ENCODE results near the gene SLC2A5. TPM values are rescaled to one million over a fixed set of nuclear protein-coding genes. Genes with fewer than 3 reads are reported as not detected.
"Not testable (repeated sequence)": the region's sequence is repeated elsewhere in the genome, so short reads cannot be mapped to it uniquely, and the experiment has no call there.

Gene SLC2A5
- polyA plus RNA-seq, 1 donor: 19.5 TPM

DNA sequence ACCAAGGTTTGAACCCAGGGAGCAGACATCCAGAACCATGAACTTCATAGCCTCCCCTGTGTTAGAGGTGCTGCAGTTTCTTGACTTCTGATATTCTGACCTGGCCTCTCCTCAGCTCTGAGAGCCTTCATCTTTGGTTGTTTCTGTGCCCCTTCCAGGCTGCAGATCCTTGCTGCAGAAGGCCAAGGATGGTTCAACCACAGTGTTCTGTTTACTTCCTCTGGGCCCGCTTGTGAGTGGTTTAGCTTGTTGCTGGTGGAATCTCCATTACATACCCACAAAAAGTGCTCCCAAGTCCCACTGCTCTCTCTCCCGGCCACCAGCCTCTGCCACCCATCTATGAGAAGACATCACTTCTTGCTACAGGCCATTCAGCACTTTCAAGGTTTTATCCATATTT lies 34.2 kb downstream of the SLC2A5 start:
- DNase-seq: no peak

- no peak for DNase-seq
Measured at GRCh38 chr1:9033363-9033762, 36.1 kb downstream of the SLC2A5 start.

GRCh38 chr1:9031484-9032259 lies 37.8 kb downstream of the SLC2A5 start:
- DNase-seq: no peak

- not testable (repeated sequence) for DNase-seq
Measured at GRCh38 chr1:9031077-9031476, 38.4 kb downstream of the SLC2A5 start.

- no peak for DNase-seq
Measured at GRCh38 chr1:9028921-9029705, 40.3 kb downstream of the SLC2A5 start.

GRCh38 chr1:9027307-9027706 lies 42.1 kb downstream of the SLC2A5 start:
- no peak for DNase-seq

GRCh38 chr1:9025449-9025848 lies 44.0 kb downstream of the SLC2A5 start:
- no peak for DNase-seq

GRCh38 chr1:9024837-9025236 lies 44.6 kb downstream of the SLC2A5 start:
- DNase-seq: no peak

GRCh38 chr1:9022773-9023172 lies 46.7 kb downstream of the SLC2A5 start:
- no peak for DNase-seq

GRCh38 chr1:9022026-9022738 lies 47.3 kb downstream of the SLC2A5 start:
- not testable (repeated sequence) for DNase-seq

- no peak for DNase-seq
Measured at GRCh38 chr1:9020305-9020704, 49.1 kb downstream of the SLC2A5 start.

DNA sequence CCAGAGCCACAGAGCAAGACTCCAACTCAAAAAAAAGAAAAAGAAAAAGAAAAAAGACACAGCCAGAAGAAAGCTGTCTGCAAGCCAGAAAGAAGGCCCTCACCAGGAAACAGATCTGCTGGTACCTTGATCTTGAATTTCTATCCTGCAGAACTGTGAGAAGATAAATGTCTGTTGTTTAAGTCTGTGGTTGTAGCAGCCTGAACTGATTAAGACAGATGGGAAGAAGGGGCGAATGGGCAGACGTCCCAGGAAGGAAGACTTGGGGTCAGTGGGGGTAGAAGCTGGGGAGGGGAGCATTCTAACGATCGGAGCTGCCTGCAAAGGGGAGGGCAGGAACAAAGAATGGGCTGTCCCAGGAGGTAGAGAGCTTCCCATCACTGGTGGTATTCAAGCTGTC lies 49.5 kb downstream of the SLC2A5 start:
- DNase-seq: no peak

DNA sequence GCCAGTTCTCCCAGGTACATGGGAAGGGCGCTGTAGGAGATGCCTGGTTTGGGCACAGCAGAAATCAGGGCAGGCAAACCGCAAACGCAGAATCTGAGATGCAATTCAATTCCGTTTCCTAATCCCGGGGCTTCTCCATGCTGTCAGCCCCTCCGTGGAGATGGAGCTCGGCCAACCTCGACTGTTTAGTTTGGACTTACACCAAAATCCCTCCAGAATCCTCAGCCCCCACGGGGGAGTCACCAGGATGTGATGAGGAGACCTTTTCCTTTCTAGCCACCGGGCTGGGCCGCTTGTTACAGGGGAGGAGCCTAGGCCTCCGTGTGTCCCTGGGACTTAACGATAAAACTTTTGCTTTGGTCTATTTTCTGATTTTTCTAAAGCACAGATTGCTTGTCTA lies 51.1 kb downstream of the SLC2A5 start:
- DNase-seq: no peak

DNA sequence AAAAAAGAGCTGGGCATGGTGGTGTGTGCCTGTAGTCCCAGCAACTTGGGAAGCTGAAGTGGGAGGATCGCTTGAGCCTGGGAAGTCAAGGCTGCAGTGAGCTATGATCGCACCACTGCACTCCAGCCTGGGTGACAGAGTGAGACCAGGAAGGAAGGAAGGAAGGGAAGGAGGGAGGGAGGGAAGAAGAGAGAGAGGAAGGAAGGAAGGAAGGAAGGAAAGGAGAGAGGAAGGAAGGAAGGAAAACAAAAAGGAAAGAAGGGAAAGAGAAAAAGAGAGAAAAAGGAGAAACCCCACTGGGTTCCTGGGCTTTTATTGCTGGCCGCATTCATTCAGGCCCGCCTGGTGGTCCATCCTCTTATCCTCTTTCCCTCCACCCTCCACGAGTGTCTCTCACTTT lies 53.0 kb downstream of the SLC2A5 start:
- DNase-seq: no peak

DNA sequence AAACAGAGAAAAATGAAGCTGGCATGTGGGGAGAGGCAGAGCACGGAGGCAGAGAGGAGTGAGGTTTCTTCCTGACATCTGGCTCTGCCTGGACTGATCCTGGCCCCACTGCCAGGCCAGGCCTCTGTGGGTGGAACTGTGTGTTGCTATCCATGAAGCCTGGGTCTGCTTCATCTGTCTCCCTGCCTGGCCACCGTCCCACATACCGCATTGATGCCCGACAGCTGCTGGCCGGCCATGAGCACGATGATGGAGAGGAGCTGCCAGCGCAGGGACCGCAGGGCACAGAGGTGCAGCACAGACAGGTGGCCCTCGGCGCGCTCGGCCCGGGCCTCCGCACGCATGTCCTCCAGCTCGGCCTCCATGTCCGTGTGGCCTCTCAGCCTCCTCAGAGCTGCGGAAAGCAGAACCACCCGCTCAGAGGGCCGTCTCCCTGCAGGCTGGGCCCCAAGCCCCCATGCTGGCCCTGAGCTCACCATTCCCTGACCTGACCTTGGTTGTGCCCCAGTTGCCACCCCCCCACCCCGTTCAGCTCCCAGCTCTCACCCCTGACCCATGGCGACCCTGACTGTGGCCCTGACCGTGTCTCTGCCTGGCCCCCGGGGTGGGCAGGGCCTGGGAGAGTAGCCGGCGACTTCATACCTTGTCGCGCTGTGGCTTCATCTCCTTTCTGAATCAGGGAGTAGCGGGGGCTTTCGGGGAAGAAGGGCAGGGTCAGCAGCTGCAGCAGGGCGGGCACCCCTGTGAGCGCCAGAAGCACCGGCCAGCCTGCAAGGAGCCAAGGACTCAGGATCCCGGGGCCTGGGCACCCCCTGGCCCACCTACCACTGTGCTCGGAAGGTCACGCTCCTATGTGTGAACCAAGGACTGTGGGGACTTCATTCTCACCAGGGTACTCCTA lies 54.7 kb downstream of the SLC2A5 start:
- peak; percentile 32 for DNase-seq

DNA sequence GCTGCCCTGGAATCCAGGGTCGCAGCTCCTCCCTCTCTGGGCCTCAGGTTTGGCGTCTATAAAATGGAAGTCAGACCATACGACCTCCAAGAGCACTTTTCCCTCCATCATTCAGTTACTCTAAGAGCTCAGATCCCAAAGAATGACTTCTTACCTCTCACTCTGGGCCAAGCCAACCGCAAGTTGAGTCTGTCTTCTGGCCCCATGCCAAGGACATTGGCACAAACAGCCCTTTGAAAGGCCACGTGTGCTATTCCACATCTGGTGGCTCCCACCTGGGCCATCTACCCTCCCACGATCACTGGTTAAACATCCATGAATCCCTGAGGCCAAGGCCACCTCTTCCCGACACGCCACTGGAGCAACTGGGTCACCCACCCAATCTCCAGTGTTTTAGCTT lies 55.6 kb downstream of the SLC2A5 start:
- no peak for DNase-seq

- no peak for DNase-seq
Measured at GRCh38 chr1:9010781-9011323, 58.6 kb downstream of the SLC2A5 start.

GRCh38 chr1:9009438-9010370 lies 59.7 kb downstream of the SLC2A5 start:
- DNase-seq: no peak

DNA sequence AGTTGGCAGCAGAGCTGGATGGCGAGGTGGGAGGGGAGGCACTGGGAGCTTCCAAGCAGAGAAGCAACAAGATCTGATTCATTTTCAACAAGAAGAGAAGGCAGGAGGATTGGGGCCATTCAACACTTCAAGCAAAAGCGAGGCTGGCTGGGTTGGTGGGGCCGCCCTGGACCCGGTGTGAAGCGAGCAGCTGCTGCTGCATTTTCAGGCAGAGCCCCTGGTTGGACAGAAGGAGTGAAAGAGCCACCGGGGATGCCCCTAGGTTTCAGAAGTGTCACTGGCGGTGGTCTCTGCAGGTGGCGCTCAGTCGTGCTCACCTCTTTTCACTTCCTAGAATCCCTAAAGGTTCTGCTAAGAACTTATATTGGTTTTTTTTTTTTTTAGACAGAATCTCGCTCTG lies 61.2 kb downstream of the SLC2A5 start:
- no peak for DNase-seq

- DNase-seq: no peak
Measured at GRCh38 chr1:9006956-9007615, 62.3 kb downstream of the SLC2A5 start.

All from hindlimb muscle (tissue), 1 donor.